Caki2 (cell line): ENCODE results near the gene IMPDH1. TPM values are rescaled to one million over a fixed set of nuclear protein-coding genes. Genes with fewer than 3 reads are reported as not detected.
"Not testable (repeated sequence)": the region's sequence is repeated elsewhere in the genome, so short reads cannot be mapped to it uniquely, and the experiment has no call there.

Experiments used
- DNase-seq: peaks from one replicate; pipeline ENCODE4 v3.0.0-alpha.2; 2015; ENCODE audit warnings: low read depth
- in situ Hi-C: cut with HindIII; loops from 2 replicates; pipeline ENCODE4 v1.10.0; 2016; ENCODE audit warnings: low sequenced_read_pairs, low pct_unique_long_range_greater_than_20kb, mixed read lengths
- total RNA-seq: library from RNA; depleted of rRNA; stranded (reverse); fragments of >200 nt; shearing (Covaris generic); gene quantifications from 2 replicates; pipeline ENCODE4 v1.2.3, GENCODE V29; 2014; ENCODE audit warnings: low replicate concordance; rRNA removed

Gene IMPDH1
- total RNA-seq: 44.7 and 65.4 TPM in 2 replicates

- in situ Hi-C loops: no loop called here
- DNase-seq: peak; percentile 82
Measured at GRCh38 chr7:128409596-128410450, at the start of gene IMPDH1. IMPDH1 (minus strand) TSS chr7:128409982; CDS start chr7:128409901, 81 bp downstream.

DNA sequence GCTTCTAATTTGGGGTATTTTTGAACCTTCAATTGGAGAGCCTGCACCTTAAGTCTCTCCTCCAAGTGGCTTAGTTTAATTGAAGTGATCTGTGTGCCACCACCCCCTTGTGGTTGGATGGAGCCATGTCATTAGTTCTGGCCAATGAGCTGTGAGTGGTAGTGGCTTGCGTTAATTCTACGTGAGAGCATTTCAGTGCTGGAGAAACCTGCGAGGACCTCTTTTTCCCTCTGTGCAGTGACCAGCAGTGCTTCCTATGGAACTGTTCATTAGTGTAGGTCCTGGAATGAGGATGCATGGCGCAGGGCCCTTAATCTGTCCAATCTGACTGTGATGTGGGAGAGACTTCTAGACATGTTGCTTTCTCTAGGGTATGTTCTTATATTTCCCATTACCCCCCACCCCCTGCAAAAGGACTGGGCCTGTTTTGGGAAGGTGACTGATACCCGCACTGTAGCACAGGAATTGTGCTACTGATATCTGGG, 49.7 kb upstream of the IMPDH1 start:
- in situ Hi-C loops: no loop called here
- peak; percentile 57 for DNase-seq

DNA sequence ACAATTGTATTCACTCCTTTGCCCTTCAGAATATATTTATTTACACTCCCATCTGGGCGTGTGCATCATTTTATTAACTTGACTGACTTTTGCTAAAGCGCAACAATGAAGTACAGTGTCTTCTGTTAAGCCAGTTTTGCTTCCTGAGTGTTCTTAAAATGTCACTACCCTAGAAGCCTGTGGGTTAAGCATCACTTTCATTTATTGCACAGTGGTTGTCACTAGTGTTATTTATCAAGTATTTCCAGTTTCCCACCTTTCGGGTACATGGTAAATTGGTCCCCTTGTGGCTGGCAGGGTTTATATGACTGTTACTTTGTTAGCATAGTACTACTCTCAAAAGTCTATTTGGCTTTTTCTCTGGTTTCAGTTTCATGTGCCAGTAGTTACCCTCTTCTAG, 49.2 kb upstream of the IMPDH1 start:
- in situ Hi-C loops: no loop called here

DNA sequence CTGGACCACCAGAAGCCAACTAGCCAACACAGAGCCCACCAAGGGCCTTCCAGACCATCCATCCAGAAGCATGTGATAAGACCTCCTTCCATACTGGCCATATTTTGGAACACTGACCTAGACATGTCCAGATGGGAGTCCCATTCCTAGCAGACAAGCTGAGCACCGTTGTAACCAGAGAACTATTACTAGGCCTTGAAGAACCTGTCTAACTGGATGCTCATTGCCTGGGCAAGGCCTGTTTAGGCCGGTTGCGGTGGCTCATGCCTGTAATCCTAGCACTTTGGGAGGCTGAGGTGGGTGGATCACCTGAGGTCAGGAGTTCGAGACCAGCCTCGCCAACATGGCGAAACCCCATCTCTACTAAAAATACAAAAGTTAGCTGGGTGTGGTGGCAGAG, 47.6 kb upstream of the IMPDH1 start:
- in situ Hi-C loops, DNase-seq: not testable (repeated sequence)

More for the DNA sequence above, 49.2 kb upstream of the IMPDH1 start:
- no peak for DNase-seq

GRCh38 chr7:128456255-128456725, 46.5 kb upstream of the IMPDH1 start:
- no peak for DNase-seq
- in situ Hi-C loops: no loop called here

GRCh38 chr7:128455543-128456254, 45.9 kb upstream of the IMPDH1 start, which contains the start of gene HILPDA:
HILPDA (plus strand) TSS chr7:128455878; CDS start chr7:128457269, 1,391 bp downstream.
- peak; percentile 94 for DNase-seq
- in situ Hi-C loops: no loop called here

GRCh38 chr7:128454808-128455542, 45.2 kb upstream of the IMPDH1 start:
- DNase-seq: no peak
- in situ Hi-C loops: no loop called here

DNA sequence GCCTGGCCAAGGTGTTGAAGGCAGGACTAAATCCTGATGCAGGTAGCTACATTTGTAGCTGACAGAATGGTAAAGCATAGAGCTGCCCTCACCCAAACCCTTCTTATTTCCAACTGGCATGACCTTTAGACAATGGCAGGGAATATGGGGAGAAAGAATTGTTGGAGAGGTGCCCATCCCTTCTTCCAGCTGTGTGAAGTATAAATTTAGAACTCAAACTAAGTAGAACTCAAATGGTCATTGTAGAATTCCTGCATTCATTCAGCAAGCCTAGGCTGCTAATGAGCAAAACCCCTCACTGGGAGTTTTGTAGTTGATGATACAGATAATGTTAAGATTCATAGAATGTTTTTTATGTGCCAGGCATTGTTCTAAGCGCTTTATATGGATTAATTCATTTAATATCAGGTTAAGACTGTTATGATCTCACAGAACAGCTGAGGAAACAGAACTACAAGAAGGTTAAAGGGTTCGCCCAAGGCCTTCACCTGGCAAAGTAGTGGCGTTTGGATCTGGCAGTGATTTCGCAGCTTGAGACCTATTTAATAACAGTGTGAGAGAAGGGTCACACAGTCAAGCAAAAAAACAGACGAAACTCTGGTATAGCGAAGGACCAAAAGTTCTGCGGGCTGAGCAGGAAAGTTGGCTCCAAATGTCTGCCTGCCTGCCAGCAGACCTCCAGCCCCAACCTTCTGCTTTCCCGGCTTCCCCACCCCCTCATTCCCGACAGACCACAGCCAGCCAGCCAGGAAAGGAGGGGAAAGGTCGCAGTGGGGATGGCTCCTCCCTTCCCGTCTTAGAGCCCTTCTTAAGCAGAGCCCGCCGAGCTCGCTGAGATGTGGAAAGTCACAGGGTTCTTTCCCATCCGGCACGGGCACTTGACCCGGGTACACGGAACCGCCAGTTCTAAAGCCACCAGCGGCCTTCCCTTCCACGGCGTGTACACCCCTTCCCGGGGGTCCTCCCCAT, 44.3 kb upstream of the IMPDH1 start:
- DNase-seq: no peak
- in situ Hi-C loops: no loop called here

DNA sequence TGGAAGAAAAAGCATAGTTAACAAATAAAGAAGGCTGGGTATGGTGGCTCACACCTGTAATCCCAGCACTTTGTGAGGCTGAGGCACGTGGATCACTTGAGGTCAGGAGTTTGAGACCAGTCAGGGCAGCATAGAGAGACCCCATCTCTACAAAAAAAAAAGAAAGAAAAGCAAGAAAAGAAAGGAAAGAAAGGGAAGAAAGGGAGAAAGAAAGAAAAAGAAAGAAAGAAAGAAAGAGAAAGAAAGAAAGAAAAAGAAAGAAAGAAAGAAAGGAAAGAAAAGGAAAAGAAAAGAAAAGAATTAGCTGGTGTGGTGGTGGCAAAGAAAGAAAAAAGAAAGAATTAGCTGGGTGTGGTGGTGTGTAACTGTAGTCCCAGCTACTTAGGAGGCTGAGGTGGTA, 42.8 kb upstream of the IMPDH1 start:
- in situ Hi-C loops: no loop called here
- no peak for DNase-seq

DNA sequence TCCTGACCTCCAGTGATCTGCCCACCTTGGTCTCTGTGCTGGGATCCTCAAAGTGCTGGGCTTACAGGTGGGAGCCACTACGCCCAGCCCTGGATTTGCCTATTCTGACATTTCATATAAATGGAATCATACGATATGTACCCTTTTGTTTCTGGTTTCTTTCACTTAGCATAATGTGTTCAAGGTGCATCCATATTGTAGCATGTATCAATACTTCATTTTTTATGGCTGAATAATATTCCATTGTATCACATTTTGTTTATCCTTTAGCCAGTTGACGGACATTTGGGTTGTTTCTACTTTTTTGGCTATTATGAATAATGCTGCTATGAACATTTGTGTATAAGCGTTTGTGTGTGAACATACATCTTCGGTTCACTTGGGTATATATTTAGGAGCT, 41.1 kb upstream of the IMPDH1 start:
- no peak for DNase-seq
- in situ Hi-C loops: no loop called here

DNA sequence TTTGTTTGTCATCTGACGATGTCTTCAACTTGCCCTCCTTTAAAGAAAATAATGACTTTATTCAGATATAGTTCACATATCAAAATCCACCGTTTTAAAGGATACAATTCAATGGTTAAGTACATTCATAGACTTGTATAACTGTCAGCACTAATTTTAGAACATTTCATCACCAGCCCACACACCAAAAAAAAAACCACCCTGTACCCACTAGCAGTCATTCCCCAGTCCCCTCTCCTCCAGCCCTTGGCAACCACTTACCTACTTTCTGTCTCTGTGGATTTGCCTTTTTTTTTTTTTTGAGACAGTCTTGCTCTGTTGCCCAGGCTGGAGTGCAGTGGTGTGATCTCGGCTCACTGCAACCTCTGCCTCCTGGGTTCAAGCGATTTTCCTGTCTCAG, 40.6 kb upstream of the IMPDH1 start:
- in situ Hi-C loops: no loop called here
- DNase-seq: no peak

DNA sequence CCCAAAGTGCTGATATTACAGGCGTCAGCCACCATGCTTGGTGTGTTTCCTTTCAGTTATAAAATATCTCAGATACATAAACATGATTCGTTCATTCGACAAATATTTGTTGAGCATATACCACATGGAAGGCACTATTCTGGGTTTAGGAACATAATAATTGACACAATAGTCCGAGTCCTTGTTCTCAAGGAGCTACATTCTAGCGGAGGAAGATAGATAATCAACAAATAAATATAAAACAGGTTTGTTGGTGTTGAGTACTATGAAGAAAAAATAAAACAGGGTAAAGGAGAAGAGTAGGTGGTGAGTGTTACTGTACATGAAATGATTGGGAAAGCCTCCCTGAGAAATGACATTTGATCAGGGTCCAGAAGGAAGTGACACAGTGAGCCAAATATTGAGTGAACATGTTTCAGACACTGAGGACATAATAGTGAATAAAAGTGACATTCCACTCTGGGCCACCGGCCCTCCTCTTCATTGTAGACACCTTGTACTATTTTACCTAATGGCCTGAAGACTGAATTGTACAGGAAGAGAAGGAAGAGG, 39.0 kb upstream of the IMPDH1 start:
- in situ Hi-C loops: no loop called here

GRCh38 chr7:128447941-128448564, 38.3 kb upstream of the IMPDH1 start:
- in situ Hi-C loops: no loop called here
- no peak for DNase-seq

More for the DNA sequence above, 39.0 kb upstream of the IMPDH1 start:
- DNase-seq: no peak

- DNase-seq: no peak
- in situ Hi-C loops: no loop called here
Measured at GRCh38 chr7:128446306-128446705, 36.5 kb upstream of the IMPDH1 start.

GRCh38 chr7:128443831-128444600, 34.2 kb upstream of the IMPDH1 start:
- DNase-seq: no peak
- in situ Hi-C loops: no loop called here

GRCh38 chr7:128442356-128442755, 32.6 kb upstream of the IMPDH1 start:
- no peak for DNase-seq
- in situ Hi-C loops: no loop called here
